Measurements from ENCODE around the gene MED23. TPM values are rescaled to one million over a fixed set of nuclear protein-coding genes. Genes with fewer than 3 reads are reported as not detected.

The MED23 gene, protein sequence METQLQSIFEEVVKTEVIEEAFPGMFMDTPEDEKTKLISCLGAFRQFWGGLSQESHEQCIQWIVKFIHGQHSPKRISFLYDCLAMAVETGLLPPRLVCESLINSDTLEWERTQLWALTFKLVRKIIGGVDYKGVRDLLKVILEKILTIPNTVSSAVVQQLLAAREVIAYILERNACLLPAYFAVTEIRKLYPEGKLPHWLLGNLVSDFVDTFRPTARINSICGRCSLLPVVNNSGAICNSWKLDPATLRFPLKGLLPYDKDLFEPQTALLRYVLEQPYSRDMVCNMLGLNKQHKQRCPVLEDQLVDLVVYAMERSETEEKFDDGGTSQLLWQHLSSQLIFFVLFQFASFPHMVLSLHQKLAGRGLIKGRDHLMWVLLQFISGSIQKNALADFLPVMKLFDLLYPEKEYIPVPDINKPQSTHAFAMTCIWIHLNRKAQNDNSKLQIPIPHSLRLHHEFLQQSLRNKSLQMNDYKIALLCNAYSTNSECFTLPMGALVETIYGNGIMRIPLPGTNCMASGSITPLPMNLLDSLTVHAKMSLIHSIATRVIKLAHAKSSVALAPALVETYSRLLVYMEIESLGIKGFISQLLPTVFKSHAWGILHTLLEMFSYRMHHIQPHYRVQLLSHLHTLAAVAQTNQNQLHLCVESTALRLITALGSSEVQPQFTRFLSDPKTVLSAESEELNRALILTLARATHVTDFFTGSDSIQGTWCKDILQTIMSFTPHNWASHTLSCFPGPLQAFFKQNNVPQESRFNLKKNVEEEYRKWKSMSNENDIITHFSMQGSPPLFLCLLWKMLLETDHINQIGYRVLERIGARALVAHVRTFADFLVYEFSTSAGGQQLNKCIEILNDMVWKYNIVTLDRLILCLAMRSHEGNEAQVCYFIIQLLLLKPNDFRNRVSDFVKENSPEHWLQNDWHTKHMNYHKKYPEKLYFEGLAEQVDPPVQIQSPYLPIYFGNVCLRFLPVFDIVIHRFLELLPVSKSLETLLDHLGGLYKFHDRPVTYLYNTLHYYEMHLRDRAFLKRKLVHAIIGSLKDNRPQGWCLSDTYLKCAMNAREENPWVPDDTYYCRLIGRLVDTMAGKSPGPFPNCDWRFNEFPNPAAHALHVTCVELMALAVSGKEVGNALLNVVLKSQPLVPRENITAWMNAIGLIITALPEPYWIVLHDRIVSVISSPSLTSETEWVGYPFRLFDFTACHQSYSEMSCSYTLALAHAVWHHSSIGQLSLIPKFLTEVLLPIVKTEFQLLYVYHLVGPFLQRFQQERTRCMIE (N-terminal part only)
- 21.9 and 26.9 TPM in 2 replicates for total RNA-seq

DNA sequence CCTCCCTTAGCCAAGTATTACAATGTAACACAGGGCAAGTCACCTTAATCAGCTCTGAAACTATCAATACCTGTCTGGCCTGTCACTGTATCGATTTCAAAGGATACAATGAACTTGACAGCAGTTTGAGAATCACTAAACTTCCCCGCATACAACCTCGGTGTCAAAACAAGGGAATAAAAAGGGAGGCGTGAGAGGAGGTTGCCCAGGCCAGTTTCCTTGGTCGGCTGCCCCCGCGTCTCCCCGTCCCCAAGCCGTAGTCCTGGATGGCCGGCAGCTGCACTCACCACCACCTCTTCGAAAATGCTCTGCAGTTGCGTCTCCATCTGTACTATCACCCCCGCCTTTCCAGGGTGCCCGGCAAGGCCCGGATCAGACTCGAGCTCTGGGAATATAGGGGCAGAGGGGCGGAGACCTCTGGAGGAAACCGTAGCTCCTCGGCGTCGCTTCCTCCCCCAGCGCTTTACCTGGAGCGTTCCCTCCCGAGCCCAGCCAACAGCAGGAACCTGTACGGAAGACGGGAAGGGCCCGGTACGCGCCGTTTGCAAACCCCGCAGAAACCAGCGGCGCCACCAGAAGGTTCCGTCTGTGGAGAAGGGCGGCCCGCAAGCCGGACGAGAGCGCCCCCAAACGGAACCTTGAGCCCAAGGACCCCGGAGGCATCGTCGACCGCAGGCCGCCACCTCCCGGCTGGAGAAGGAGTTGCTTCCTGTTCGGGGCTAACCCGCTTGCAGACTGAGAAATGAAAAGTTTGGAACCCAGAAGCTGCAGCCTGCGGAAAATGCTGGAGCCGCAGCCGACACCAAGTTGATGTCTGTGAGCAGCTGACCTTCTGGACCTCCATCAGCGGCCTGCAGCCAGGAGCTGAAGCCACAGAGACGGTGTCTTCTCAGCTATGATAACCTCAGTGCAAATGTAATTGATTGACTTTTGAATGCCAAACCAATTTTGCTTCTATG, at the start of gene MED23:
MED23 (minus strand) TSS at position 519 of the 959 bp plus-strand sequence; CDS start at position 326, 193 bp downstream.

DNA sequence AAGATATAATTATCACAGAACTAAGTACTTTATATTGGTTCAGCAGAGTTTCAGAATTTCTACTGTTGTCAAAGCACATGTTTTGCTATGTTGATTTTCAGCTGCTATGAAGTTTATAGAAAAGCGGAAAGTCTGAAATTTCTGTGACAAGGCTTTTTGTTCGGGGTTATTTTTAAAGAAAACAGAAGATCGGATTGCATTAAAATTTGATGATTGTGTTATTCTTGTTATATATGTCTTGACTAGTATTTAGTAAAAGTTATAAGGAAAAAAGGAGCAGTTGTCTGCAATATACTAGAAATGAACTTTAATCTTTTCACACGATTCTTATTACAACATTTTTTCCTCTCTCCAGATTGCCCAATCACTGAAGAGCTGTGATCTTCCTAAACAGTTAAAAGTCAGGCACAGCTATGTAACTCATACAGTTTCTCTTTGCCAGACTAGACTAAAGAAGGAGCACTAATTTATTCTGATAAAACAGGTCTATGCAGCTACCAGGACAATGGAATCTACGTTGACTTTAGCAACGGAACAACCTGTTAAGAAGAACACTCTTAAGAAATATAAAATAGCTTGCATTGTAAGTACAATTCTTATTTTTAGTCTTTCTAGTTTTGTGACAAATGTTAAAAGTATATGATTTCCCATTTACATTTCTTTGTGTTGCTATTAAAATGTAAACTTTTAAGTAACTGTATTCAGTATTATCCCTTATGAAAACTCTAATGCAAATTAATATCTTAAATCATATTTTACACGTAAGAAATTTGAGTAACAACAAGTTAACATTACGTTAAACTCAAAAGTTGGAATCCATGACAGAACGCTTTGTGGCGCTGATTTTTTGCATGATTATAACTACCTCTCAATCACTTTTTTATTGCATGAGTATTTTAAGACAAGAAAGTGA, 9.1 kb upstream of the MED23 start, which contains the start of gene ENPP3:
ENPP3 (plus strand) TSS at position 423 of the 913 bp plus-strand sequence; CDS start at position 506, 83 bp downstream.

GRCh38 chr6:131572686-131573415, 55.2 kb downstream of the MED23 start, which contains the start of gene ARG1:
ARG1 (plus strand) TSS chr6:131573226; CDS start chr6:131573283, 57 bp downstream.

Other genes with a start within 250 kb of the MED23 start
- gene ARG1, start 55.0 kb downstream of the MED23 start, total RNA-seq, result not detected in 2 replicates
- under 0.01 TPM in 2 replicates for gene ENPP3, start 9.1 kb upstream of the MED23 start, total RNA-seq
- 0.35 TPM in 1 of 2 replicates, not detected in the other for gene OR2A4, start 73.2 kb upstream of the MED23 start, total RNA-seq
- gene CTAGE9, start 82.8 kb upstream of the MED23 start, total RNA-seq, result not detected in 2 replicates
- gene ENPP1, start 179.8 kb upstream of the MED23 start, total RNA-seq, result 5.5 and 6.7 TPM in 2 replicates